ENCODE results near the gene NCOA5.

DNA sequence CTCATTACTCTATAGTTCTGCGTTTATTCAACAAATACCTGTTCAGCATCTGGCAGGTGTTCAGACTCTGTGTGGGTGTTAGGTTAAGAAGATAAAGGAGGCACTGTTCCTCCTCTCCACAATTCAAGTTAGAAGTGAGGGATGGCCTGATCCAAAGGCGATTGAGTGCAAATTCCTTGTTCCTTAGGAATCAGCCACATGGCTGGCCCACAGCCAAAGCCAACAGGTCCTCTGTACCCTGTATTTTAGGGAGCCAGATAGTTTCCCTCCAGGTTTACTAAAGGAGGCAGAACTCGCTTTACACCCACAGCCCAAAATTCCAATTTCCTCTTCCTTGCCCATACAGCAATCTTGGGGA, 23.3 kb upstream of the NCOA5 start:
- TF ChIP-seq, protein P1, sequence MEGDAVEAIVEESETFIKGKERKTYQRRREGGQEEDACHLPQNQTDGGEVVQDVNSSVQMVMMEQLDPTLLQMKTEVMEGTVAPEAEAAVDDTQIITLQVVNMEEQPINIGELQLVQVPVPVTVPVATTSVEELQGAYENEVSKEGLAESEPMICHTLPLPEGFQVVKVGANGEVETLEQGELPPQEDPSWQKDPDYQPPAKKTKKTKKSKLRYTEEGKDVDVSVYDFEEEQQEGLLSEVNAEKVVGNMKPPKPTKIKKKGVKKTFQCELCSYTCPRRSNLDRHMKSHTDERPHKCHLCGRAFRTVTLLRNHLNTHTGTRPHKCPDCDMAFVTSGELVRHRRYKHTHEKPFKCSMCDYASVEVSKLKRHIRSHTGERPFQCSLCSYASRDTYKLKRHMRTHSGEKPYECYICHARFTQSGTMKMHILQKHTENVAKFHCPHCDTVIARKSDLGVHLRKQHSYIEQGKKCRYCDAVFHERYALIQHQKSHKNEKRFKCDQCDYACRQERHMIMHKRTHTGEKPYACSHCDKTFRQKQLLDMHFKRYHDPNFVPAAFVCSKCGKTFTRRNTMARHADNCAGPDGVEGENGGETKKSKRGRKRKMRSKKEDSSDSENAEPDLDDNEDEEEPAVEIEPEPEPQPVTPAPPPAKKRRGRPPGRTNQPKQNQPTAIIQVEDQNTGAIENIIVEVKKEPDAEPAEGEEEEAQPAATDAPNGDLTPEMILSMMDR (IDR thresholded peaks at IDR 0.05; ENCODE audit: poor library complexity), result no peak
- TF ChIP-seq EZH2 (IDR thresholded peaks at IDR 0.05; ENCODE audit: borderline replicate concordance), result no peak
